Upper lobe of left lung (tissue), 4 donors: Measurements from ENCODE around the gene BOD1L2.

Source experiments
- CTCF ChIP-seq, 6 experiments: fragments of 450-650 bp in 4 of 6; fragments of 200-600 bp in 2 of 6; sonication (generic) in 2 of 6; IDR thresholded peaks; one replicate each; pipeline ENCODE4 v1.5.1; 2016 to 2019; ENCODE audit warnings: antibody characterized with exemption in 6 of 6
- EP300 ChIP-seq, 4 donors: sonication (generic); formaldehyde crosslinking; IDR thresholded peaks; one replicate each; pipeline ENCODE4 v1.5.1; 2017; ENCODE audit warnings: antibody characterized with exemption in 4 of 4, control low read depth in 2 of 4
- POLR2A ChIP-seq, 4 donors: fragments of 450-650 bp; IDR thresholded peaks; one replicate each; pipeline ENCODE4 v1.5.1; 2016 to 2017; ENCODE audit warnings: antibody characterized with exemption in 4 of 4, mild to moderate bottlenecking in 2 of 4
- POLR2AphosphoS5 ChIP-seq, 2 donors: sonication (generic); formaldehyde crosslinking; IDR thresholded peaks; one replicate each; pipeline ENCODE4 v1.5.1; 2017; ENCODE audit warnings: antibody characterized with exemption in 2 of 2

GRCh38 chr18:57146956-57147636 is at the start of gene BOD1L2:
- TF ChIP-seq POLR2AphosphoS5 (IDR thresholded peaks at IDR 0.05) (no peak), CTCF (IDR thresholded peaks at IDR 0.05) (no peak), POLR2A (IDR thresholded peaks at IDR 0.05) (no peak), EP300 (IDR thresholded peaks at IDR 0.05) (no peak)
